Measurements from ENCODE around the gene TNFSF9. TPM values are rescaled to one million over a fixed set of nuclear protein-coding genes. Genes with fewer than 3 reads are reported as not detected.

The TNFSF9 gene
- total RNA-seq, 4 donors from 2014 or later = 0.17 to 0.27 TPM; not detected in 2

GRCh38 chr19:6484230-6484629 is 46.6 kb upstream of the TNFSF9 start:
- Histone ChIP-seq H3K4me1 (no peaks in the 10 kb centered on the region), H3K27me3 (peaks cover 71% of the 10 kb centered on the region), H3K27ac (no peak overlapping the region), H3K4me3 (no peak overlapping the region), H3K9me3 (no peaks in the 10 kb centered on the region), H3K36me3 (no peaks in the 10 kb centered on the region)
- WGBS, 2 donors (ENCODE audit: low coverage in 1 of 2) = 83 to 100% methylated on average over 1 of the region's 8 CpGs
- no peak for TF ChIP-seq POLR2A (IDR thresholded peaks at IDR 0.05)
- no peak for TF ChIP-seq POLR2AphosphoS5 (IDR thresholded peaks at IDR 0.05)
- no peak for TF ChIP-seq EP300 (IDR thresholded peaks at IDR 0.05)
- TF ChIP-seq CTCF (IDR thresholded peaks at IDR 0.05) = no peak
- no peak for ATAC-seq

- no peak for ATAC-seq
- no peak overlapping the region for H3K27ac ChIP-seq
- 92 to 94% methylated on average over 2 to 7 of the region's 7 CpGs for WGBS, 2 donors (ENCODE audit: low coverage in 1 of 2)
- H3K4me3 ChIP-seq = no peak overlapping the region
- TF ChIP-seq POLR2A (IDR thresholded peaks at IDR 0.05) (no peak), EP300 (IDR thresholded peaks at IDR 0.05) (no peak), POLR2AphosphoS5 (IDR thresholded peaks at IDR 0.05) (no peak), CTCF (IDR thresholded peaks at IDR 0.05) (no peak)
- H3K4me1 ChIP-seq = no peaks in the 10 kb centered on the region
- no peaks in the 10 kb centered on the region for H3K9me3 ChIP-seq
- no peaks in the 10 kb centered on the region for H3K36me3 ChIP-seq
- peaks cover 67% of the 10 kb centered on the region for H3K27me3 ChIP-seq
Observed at GRCh38 chr19:6484831-6485230, 46.0 kb upstream of the TNFSF9 start.

- no peaks in the 10 kb centered on the region for H3K4me1 ChIP-seq
- H3K27ac ChIP-seq = no peak overlapping the region
- H3K36me3 ChIP-seq = no peaks in the 10 kb centered on the region
- H3K9me3 ChIP-seq = peaks cover 0 to 20% (median 0%) of the 10 kb centered on the region in 3 donors
- TF ChIP-seq CTCF (IDR thresholded peaks at IDR 0.05) (no peak), POLR2AphosphoS5 (IDR thresholded peaks at IDR 0.05) (no peak), POLR2A (IDR thresholded peaks at IDR 0.05) (no peak), EP300 (IDR thresholded peaks at IDR 0.05) (no peak)
- 36 to 50% methylated on average over 3 to 11 of the region's 15 CpGs for WGBS, 2 donors (ENCODE audit: low coverage in 1 of 2)
- ATAC-seq = no peak
- peaks cover 35% of the 10 kb centered on the region for H3K27me3 ChIP-seq
- H3K4me3 ChIP-seq = no peak overlapping the region
Observed at GRCh38 chr19:6489278-6490061, 41.4 kb upstream of the TNFSF9 start.

- H3K4me3 ChIP-seq = no peak overlapping the region
- H3K36me3 ChIP-seq = no peaks in the 10 kb centered on the region
- peaks cover 35% of the 10 kb centered on the region for H3K27me3 ChIP-seq
- no peak for ATAC-seq
- TF ChIP-seq CTCF (IDR thresholded peaks at IDR 0.05) (no peak), POLR2A (IDR thresholded peaks at IDR 0.05) (no peak), POLR2AphosphoS5 (IDR thresholded peaks at IDR 0.05) (no peak), EP300 (IDR thresholded peaks at IDR 0.05) (no peak)
- H3K9me3 ChIP-seq = peaks cover 0 to 20% (median 0%) of the 10 kb centered on the region in 3 donors
- 59 to 75% methylated on average over 2 of the region's 2 CpGs for WGBS, 2 donors (ENCODE audit: low coverage in 1 of 2)
- no peak overlapping the region for H3K27ac ChIP-seq
- H3K4me1 ChIP-seq = no peaks in the 10 kb centered on the region
Observed at GRCh38 chr19:6490134-6490533, 40.7 kb upstream of the TNFSF9 start.
